ENCODE results near the gene ALCAM. TPM values are rescaled to one million over a fixed set of nuclear protein-coding genes. Genes with fewer than 3 reads are reported as not detected.

Gene ALCAM
- total and polyA plus RNA-seq, 2 donors (not counting 3 experiments of a cell fraction or from before 2014, with no cell fraction given) = 46.3 to 118 TPM

DNA sequence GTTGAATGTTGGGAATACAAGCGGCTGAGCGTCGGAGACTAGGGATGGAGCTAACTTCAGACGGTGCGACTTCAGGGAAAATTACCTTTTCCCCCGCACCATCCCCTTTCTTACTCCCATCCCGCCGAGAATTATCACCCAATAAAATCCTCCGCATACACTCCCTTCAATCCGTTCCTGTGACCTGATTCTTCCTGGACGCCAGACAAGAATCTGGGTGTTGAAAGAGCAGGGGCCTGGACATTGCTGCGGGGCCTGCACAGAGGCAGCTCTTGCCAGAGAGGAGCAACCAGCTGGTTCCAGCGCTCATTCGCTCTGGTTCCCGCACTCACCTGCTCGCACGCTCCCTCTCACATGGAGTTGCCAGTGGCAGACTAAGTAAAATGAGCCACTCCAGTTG lies 241.9 kb downstream of the ALCAM start:
- no peaks in the 10 kb centered on the region for H3K9me3 ChIP-seq (replicated peaks; ENCODE audit: control insufficient read depth, insufficient read depth, low read length)
- intact Hi-C loops (cut with micrococcal nuclease) (no loop called here), dilution Hi-C loops (cut with MboI; ENCODE audit: extremely low pct_ligation_motif_present, low sequenced_read_pairs) (no loop called here)
- no peak overlapping the region for H2AFZ ChIP-seq (ENCODE audit: low read depth, low read length)
- DNase-seq (ENCODE audit: low read depth, low spot score) = no peak
- H3K27me3 ChIP-seq (ENCODE audit: control insufficient read depth in 2 of 2, insufficient read depth in 2 of 2, low read length in 2 of 2) = no peaks in the 10 kb centered on the region
- H3K27ac ChIP-seq (ENCODE audit: insufficient read depth, low read depth, low read length) = no peak overlapping the region
- FAIRE-seq = no peak
- H3K9me1 ChIP-seq (replicated peaks; ENCODE audit: control insufficient read depth, extremely low read depth, insufficient read depth, low read length) = no peaks in the 10 kb centered on the region
- no peaks in the 10 kb centered on the region for H4K20me1 ChIP-seq (replicated peaks; ENCODE audit: control insufficient read depth, extremely low read depth, insufficient read depth, low read length)
- BruUV-seq (replicated peaks) = no TSS peak
- H3K4me2 ChIP-seq (ENCODE audit: insufficient read depth, low read length) = no peak overlapping the region
- ChIA-PET POLR2A (no interaction called here), CTCF (no interaction called here)
- no peak overlapping the region for H3K9ac ChIP-seq (replicated peaks; ENCODE audit: extremely low read depth, insufficient read depth, low read length)
- H3K4me3 ChIP-seq (replicated peaks in 1 of 3; ENCODE audit: insufficient read depth in 1 of 3, low read depth in 1 of 3, low read length in 3 of 3) = no peak overlapping the region
- no peaks in the 10 kb centered on the region for H3K4me1 ChIP-seq (ENCODE audit: control insufficient read depth, extremely low read depth, insufficient read depth, low read length)
- H3K36me3 ChIP-seq (ENCODE audit: control insufficient read depth in 2 of 2, extremely low read depth in 1 of 2, insufficient read depth in 2 of 2, low read length in 2 of 2) = no peaks in the 10 kb centered on the region
- TF ChIP-seq EZH2 (IDR thresholded peaks at IDR 0.05; ENCODE audit: borderline replicate concordance, low read depth, low read length, severe bottlenecking) = no peak
- TF ChIP-seq MAX (IDR thresholded peaks at IDR 0.05; ENCODE audit: insufficient read depth, insufficient read length) = no peak
- no peak for TF ChIP-seq FOS (IDR thresholded peaks at IDR 0.05; ENCODE audit: borderline replicate concordance, insufficient read depth, low read length)
- TF ChIP-seq POLR2A (IDR thresholded peaks at IDR 0.05; ENCODE audit: low read depth, low read length) = no peak
- no peak for TF ChIP-seq JUN (IDR thresholded peaks at IDR 0.05; ENCODE audit: borderline replicate concordance, insufficient read depth, insufficient read length, low read depth)
- TF ChIP-seq, protein P1, sequence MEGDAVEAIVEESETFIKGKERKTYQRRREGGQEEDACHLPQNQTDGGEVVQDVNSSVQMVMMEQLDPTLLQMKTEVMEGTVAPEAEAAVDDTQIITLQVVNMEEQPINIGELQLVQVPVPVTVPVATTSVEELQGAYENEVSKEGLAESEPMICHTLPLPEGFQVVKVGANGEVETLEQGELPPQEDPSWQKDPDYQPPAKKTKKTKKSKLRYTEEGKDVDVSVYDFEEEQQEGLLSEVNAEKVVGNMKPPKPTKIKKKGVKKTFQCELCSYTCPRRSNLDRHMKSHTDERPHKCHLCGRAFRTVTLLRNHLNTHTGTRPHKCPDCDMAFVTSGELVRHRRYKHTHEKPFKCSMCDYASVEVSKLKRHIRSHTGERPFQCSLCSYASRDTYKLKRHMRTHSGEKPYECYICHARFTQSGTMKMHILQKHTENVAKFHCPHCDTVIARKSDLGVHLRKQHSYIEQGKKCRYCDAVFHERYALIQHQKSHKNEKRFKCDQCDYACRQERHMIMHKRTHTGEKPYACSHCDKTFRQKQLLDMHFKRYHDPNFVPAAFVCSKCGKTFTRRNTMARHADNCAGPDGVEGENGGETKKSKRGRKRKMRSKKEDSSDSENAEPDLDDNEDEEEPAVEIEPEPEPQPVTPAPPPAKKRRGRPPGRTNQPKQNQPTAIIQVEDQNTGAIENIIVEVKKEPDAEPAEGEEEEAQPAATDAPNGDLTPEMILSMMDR (IDR thresholded peaks at IDR 0.05; ENCODE audit: extremely low read depth in 1 of 2, insufficient read depth in 1 of 2, low read depth in 1 of 2, low read length in 2 of 2) = no peak
- TF ChIP-seq GATA2 (IDR thresholded peaks at IDR 0.05; ENCODE audit: insufficient read depth, insufficient read length, low read depth, low read length) = no peak
- TF ChIP-seq MYC (IDR thresholded peaks at IDR 0.05; ENCODE audit: low read depth, low read length) = no peak
- no peaks in the 10 kb centered on the region for H3K79me2 ChIP-seq (ENCODE audit: control insufficient read depth, insufficient read depth, low read length)
